Measurements from ENCODE around the gene NALCN.

NALCN gene

DNA sequence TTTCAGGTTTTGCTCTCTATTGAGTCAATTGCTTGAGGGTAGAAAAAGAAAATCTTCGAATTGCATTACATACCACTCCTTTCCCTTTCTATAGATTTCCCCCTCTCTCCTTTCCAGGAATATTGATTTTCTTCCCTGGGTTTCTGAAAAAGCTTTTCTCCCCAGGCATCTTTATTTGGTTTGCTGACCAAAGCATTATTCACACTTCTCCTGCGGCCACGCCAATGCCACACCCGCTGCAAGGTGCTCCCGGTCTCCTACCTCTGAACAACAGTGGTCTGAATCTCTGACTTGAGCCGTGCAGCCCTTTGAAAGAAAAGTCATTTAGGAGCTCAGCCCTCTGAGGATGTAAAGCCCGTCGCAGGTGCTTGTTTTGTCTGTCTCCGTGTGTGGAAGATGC is 390.8 kb downstream of the NALCN start:
- no peak for DNase-seq (ENCODE audit: low spot score)

- no peak for DNase-seq (ENCODE audit: low spot score)
These were observed 397.2 kb downstream of the NALCN start for GRCh38 chr13:101019126-101019525.

DNA sequence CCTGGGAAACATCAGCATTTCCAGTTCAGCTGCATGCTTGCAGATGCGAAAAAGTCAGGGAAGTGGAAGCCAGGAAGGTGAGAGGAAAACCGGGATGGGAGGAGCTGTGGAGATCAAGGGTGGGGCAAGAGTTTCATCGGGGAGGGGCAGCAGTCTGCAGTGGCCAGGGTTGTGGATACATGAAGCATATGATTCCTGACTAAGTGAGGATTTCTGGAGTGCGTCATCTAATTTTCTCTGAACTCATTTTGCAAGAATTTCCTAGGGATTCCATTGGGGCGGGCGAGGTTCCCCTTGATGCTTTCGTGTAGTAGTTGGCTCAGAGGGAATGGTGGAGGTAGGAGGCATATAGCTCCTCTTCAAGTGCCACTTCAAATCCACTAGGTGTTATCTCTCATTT is 397.6 kb downstream of the NALCN start:
- no peak for DNase-seq (ENCODE audit: low spot score)

DNA sequence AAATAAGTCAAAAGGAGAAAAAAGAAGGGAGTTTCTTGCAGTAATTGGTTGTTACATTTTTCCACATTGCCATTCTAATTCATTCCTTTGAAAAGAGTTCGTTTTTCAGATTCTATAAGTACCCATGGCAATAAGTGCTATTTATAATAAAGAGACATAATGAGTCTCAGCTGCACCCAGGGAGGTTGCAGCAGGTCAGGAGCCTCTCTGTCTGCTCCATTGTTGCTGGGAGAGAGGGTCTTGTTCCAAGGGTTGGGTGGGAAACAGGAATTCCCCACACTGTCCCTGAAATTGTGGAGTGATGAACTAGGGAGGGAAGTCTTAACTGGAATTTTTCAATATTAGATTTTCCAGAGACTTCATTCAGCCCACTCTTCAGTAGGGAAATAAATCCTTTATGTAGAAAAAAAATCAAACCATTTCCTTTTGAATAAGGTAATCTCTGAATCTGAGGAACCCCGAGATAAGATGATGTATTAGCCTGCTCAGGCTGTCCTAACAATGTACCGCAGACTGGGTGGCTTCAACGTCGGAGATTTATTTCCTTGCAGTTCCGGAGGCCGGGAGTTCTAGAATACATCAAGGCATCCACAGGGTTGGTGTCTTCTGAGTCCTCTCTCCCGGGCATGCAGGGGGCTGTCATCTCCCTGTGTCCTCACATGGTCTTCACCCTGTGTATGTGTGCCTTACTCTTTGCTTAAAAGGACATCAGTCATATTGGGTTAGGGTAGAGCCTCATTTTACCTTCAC is 399.0 kb downstream of the NALCN start:
- DNase-seq (ENCODE audit: low spot score), result no peak

GRCh38 chr13:101016475-101016874 is 399.8 kb downstream of the NALCN start:
- DNase-seq (ENCODE audit: low spot score), result no peak

- DNase-seq (ENCODE audit: low spot score), result no peak
These were observed 403.1 kb downstream of the NALCN start for GRCh38 chr13:101013245-101013644.

DNA sequence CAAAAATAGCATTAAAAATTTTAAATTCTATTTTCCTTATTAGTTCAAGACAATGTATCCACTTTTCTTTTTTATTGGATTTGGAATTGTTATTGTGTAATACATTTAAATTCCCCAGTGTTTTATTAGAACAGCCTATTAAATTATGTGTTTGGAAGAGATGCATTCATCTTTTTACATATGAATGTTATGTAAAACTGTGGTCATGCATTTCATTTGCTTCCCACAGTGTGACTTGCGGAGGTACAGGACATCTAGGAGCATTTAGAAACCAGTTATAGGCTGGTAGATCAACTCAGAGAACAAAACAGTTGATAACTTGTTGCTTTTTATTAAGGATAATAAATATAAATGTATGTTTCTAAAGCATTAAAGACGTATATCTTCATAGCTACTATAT is 406.2 kb downstream of the NALCN start:
- DNase-seq (ENCODE audit: low spot score), result no peak

DNA sequence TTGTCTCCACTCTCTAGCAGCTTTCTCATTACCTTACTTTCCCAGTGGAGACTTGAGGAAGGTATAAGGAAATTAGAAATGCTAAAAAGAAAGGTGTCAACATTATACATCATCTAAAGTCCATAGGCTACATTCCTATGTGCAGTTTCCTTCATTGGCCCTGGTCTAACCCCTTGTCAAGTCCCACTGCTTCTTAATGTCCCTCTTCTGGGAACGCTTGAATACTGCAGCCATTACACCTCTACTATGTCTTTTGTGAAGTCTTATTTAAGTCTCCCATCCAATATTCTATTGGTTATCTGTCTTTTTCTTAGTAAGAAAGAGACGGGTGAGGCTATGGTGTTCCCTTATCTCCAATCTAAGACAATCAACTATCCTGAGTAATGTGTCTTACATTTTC is 409.1 kb downstream of the NALCN start:
- DNase-seq (ENCODE audit: low spot score), result no peak
